K562 (cell line): ENCODE results near the gene DCAF4L1. TPM values are rescaled to one million over a fixed set of nuclear protein-coding genes. Genes with fewer than 3 reads are reported as not detected.

Experiments
- MIER1 ChIP-seq: fragments of 450-650 bp; IDR thresholded peaks from 2 replicates; pipeline ENCODE4 v1.6.1; 2016; ENCODE audit warnings: antibody characterized with exemption, mild to moderate bottlenecking, low read depth
- MXI1 ChIP-seq: IDR thresholded peaks from 2 replicates; pipeline ENCODE4 v1.6.1; 2011; ENCODE audit warnings: low read depth, mild to moderate bottlenecking, improper control_type of control experiment, low read length
- PHF20 ChIP-seq: fragments of 450-650 bp; IDR thresholded peaks from 2 replicates; pipeline ENCODE4 v1.6.1; 2018; ENCODE audit not compliant: partially characterized antibody
- polyA plus RNA-seq, 8 experiments: library from polyadenylated mRNA; depleted of rRNA in 4 of 8; stranded (reverse) in 5 of 8; unstranded in 3 of 8; fragments of >200 nt; fragmentation: Nextera tagmentation in 2 of 8; fragmentation: Illumina TruSeq in 1 of 8; extraction: Ambion mirVana in 2 of 8; extraction: Trizol in 1 of 8; gene quantifications; 2 replicates each; pipeline versions ENCODE4 v1.2.1 to v1.2.3, GENCODE V29; 2011 to 2014; ENCODE audit warnings: inconsistent platforms in 1 of 8, missing spikeins in 1 of 8
- total RNA-seq, 7 experiments: library from RNA; depleted of rRNA in 6 of 7; stranded (reverse); fragments of >200 nt in 6 of 7; fragmentation: Illumina TruSeq in 2 of 7; extraction: Trizol in 2 of 7; gene quantifications; 2 replicates each; pipeline versions ENCODE4 v1.2.1 to v1.2.3, GENCODE V29; 2011 to 2021; ENCODE audit warnings: low replicate concordance in 1 of 7
- TF ChIP-seq, protein P1 (sequence below): fragments of 250-450 bp; sonication (Bioruptor Pico); IDR thresholded peaks from 2 replicates; pipeline ENCODE4 v1.4.0; 2020
- TF ChIP-seq, protein P2 (sequence below): fragments of 250-450 bp; sonication (Bioruptor Pico); IDR thresholded peaks from 2 replicates; pipeline ENCODE4 v1.4.0; 2020
- TF ChIP-seq, protein P3 (sequence below): IDR thresholded peaks from 3 replicates; pipeline ENCODE4 v1.6.1; 2011; ENCODE audit warnings: borderline replicate concordance, mild to moderate bottlenecking, moderate library complexity; ENCODE audit not compliant: insufficient read length; ENCODE audit errors: extremely low read depth
- TF ChIP-seq, protein P4 (sequence below): sonication (generic); formaldehyde crosslinking; IDR thresholded peaks from 2 replicates; pipeline ENCODE4 v1.8.0; 2023; ENCODE audit warnings: missing genetic modification reagents, mild to moderate bottlenecking, borderline replicate concordance

The DCAF4L1 gene
- total and polyA plus RNA-seq, 9 of the 15 experiments (the other 6 are each of a cell fraction or from before 2014, with no cell fraction given), result 0.17 to 0.64 (median 0.36) TPM

DNA sequence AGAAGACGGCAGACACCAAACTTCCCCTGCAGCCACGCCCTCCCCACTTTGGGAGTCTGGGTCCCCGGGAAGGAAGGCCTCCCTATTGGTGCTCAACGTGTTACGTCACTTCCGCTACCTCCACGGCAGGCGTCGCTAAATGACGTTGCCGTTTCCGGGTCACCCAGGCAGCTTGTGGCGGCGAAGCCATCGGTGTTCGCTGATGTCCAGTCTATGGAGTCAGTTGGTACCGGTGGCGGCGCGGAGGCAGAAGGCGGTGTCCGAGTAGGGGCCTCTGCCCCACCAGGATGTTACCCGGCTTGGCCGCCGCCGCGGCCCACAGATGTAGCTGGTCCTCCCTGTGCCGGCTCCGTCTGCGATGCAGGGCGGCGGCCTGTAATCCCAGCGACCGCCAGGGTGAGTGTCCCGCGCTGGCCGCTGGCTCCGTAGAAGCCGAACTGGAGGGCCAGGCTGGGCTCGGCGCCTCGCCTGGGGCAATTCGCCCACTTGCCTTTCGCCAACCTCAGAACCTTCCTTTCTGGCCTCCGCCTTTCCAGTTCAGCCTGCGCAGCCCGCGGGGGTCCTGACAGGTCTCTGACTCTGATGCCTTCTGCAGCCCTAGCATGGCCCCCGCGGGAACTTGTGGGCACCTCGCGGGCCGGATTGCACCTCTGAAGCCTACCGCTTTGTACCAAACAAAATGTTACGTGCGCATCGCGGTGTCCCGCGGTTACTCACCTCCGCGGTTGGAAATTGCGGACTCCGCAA is 9.0 kb downstream of the DCAF4L1 start, which contains the start of gene SLC30A9 (continued):
- TF ChIP-seq, protein P1, sequence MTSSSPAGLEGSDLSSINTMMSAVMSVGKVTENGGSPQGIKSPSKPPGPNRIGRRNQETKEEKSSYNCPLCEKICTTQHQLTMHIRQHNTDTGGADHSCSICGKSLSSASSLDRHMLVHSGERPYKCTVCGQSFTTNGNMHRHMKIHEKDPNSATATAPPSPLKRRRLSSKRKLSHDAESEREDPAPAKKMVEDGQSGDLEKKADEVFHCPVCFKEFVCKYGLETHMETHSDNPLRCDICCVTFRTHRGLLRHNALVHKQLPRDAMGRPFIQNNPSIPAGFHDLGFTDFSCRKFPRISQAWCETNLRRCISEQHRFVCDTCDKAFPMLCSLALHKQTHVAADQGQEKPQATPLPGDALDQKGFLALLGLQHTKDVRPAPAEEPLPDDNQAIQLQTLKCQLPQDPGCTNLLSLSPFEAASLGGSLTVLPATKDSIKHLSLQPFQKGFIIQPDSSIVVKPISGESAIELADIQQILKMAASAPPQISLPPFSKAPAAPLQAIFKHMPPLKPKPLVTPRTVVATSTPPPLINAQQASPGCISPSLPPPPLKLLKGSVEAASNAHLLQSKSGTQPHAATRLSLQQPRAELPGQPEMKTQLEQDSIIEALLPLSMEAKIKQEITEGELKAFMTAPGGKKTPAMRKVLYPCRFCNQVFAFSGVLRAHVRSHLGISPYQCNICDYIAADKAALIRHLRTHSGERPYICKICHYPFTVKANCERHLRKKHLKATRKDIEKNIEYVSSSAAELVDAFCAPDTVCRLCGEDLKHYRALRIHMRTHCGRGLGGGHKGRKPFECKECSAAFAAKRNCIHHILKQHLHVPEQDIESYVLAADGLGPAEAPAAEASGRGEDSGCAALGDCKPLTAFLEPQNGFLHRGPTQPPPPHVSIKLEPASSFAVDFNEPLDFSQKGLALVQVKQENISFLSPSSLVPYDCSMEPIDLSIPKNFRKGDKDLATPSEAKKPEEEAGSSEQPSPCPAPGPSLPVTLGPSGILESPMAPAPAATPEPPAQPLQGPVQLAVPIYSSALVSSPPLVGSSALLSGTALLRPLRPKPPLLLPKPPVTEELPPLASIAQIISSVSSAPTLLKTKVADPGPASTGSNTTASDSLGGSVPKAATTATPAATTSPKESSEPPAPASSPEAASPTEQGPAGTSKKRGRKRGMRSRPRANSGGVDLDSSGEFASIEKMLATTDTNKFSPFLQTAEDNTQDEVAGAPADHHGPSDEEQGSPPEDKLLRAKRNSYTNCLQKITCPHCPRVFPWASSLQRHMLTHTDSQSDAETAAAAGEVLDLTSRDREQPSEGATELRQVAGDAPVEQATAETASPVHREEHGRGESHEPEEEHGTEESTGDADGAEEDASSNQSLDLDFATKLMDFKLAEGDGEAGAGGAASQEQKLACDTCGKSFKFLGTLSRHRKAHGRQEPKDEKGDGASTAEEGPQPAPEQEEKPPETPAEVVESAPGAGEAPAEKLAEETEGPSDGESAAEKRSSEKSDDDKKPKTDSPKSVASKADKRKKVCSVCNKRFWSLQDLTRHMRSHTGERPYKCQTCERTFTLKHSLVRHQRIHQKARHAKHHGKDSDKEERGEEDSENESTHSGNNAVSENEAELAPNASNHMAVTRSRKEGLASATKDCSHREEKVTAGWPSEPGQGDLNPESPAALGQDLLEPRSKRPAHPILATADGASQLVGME (CRISPR knock-in tag), result peak; percentile 54; the same call in 1 of the 2 replicates
- TF ChIP-seq MXI1 (no peak), PHF20 (peak; percentile 88), MIER1 (no peak)
- TF ChIP-seq, protein P2, sequence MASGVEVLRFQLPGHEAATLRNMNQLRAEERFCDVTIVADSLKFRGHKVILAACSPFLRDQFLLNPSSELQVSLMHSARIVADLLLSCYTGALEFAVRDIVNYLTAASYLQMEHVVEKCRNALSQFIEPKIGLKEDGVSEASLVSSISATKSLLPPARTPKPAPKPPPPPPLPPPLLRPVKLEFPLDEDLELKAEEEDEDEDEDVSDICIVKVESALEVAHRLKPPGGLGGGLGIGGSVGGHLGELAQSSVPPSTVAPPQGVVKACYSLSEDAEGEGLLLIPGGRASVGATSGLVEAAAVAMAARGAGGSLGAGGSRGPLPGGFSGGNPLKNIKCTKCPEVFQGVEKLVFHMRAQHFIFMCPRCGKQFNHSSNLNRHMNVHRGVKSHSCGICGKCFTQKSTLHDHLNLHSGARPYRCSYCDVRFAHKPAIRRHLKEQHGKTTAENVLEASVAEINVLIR (CRISPR knock-in tag), result peak; percentile 93
- TF ChIP-seq, protein P3, sequence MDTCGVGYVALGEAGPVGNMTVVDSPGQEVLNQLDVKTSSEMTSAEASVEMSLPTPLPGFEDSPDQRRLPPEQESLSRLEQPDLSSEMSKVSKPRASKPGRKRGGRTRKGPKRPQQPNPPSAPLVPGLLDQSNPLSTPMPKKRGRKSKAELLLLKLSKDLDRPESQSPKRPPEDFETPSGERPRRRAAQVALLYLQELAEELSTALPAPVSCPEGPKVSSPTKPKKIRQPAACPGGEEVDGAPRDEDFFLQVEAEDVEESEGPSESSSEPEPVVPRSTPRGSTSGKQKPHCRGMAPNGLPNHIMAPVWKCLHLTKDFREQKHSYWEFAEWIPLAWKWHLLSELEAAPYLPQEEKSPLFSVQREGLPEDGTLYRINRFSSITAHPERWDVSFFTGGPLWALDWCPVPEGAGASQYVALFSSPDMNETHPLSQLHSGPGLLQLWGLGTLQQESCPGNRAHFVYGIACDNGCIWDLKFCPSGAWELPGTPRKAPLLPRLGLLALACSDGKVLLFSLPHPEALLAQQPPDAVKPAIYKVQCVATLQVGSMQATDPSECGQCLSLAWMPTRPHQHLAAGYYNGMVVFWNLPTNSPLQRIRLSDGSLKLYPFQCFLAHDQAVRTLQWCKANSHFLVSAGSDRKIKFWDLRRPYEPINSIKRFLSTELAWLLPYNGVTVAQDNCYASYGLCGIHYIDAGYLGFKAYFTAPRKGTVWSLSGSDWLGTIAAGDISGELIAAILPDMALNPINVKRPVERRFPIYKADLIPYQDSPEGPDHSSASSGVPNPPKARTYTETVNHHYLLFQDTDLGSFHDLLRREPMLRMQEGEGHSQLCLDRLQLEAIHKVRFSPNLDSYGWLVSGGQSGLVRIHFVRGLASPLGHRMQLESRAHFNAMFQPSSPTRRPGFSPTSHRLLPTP, result no peak
- TF ChIP-seq, protein P4, sequence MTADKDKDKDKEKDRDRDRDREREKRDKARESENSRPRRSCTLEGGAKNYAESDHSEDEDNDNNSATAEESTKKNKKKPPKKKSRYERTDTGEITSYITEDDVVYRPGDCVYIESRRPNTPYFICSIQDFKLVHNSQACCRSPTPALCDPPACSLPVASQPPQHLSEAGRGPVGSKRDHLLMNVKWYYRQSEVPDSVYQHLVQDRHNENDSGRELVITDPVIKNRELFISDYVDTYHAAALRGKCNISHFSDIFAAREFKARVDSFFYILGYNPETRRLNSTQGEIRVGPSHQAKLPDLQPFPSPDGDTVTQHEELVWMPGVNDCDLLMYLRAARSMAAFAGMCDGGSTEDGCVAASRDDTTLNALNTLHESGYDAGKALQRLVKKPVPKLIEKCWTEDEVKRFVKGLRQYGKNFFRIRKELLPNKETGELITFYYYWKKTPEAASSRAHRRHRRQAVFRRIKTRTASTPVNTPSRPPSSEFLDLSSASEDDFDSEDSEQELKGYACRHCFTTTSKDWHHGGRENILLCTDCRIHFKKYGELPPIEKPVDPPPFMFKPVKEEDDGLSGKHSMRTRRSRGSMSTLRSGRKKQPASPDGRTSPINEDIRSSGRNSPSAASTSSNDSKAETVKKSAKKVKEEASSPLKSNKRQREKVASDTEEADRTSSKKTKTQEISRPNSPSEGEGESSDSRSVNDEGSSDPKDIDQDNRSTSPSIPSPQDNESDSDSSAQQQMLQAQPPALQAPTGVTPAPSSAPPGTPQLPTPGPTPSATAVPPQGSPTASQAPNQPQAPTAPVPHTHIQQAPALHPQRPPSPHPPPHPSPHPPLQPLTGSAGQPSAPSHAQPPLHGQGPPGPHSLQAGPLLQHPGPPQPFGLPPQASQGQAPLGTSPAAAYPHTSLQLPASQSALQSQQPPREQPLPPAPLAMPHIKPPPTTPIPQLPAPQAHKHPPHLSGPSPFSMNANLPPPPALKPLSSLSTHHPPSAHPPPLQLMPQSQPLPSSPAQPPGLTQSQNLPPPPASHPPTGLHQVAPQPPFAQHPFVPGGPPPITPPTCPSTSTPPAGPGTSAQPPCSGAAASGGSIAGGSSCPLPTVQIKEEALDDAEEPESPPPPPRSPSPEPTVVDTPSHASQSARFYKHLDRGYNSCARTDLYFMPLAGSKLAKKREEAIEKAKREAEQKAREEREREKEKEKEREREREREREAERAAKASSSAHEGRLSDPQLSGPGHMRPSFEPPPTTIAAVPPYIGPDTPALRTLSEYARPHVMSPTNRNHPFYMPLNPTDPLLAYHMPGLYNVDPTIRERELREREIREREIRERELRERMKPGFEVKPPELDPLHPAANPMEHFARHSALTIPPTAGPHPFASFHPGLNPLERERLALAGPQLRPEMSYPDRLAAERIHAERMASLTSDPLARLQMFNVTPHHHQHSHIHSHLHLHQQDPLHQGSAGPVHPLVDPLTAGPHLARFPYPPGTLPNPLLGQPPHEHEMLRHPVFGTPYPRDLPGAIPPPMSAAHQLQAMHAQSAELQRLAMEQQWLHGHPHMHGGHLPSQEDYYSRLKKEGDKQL (CRISPR knock-in tag), result no peak
